K562 (cell line): ENCODE measurements around the gene SLC35E1. TPM values are rescaled to one million over a fixed set of nuclear protein-coding genes. Genes with fewer than 3 reads are reported as not detected.

Source experiments
- ARID1B ChIP-seq: fragments of 450-650 bp; IDR thresholded peaks from 2 replicates; pipeline ENCODE4 v1.6.1; 2016; ENCODE audit warnings: antibody characterized with exemption, mild to moderate bottlenecking, inconsistent platforms
- ARID3A ChIP-seq: IDR thresholded peaks from 2 replicates; pipeline ENCODE4 v1.6.1; 2012; ENCODE audit warnings: low read depth, low read length, improper control_type of control experiment, borderline replicate concordance
- ATF1 ChIP-seq, 2 experiments: fragments of 450-650 bp in 1 of 2; IDR thresholded peaks; 2 replicates each; pipeline ENCODE4 v1.6.1; 2016; ENCODE audit warnings: missing compliant biosample characterization in 1 of 2, missing genetic modification characterization in 1 of 2
- CAMTA2 ChIP-seq: fragments of 250-450 bp; sonication (Bioruptor Pico); conservative IDR thresholded peaks from 2 replicates; pipeline ENCODE4 v1.5.1; 2022
- DPF2 ChIP-seq: fragments of 450-650 bp; IDR thresholded peaks from 2 replicates; pipeline ENCODE4 v1.6.1; 2016
- E2F5 ChIP-seq: sonication (generic); formaldehyde crosslinking; IDR thresholded peaks from 2 replicates; pipeline ENCODE4 v1.8.0; 2022; ENCODE audit warnings: mild to moderate bottlenecking, missing genetic modification reagents
- FOXK2 ChIP-seq, 2 experiments: fragments of 450-650 bp; IDR thresholded peaks in 1 of 2; conservative IDR thresholded peaks in 1 of 2; 2 replicates each; pipeline ENCODE4 v1.6.1; 2016; ENCODE audit warnings: low read depth in 2 of 2, mild to moderate bottlenecking in 1 of 2
- MIER1 ChIP-seq: fragments of 450-650 bp; IDR thresholded peaks from 2 replicates; pipeline ENCODE4 v1.6.1; 2016; ENCODE audit warnings: antibody characterized with exemption, mild to moderate bottlenecking, low read depth
- NFYB ChIP-seq: IDR thresholded peaks from 2 replicates; pipeline ENCODE4 v1.6.1; 2011; ENCODE audit warnings: mild to moderate bottlenecking, moderate library complexity; ENCODE audit not compliant: insufficient read length; ENCODE audit errors: extremely low read depth
- POLR2G ChIP-seq: fragments of 200-400 bp; formaldehyde crosslinking; IDR thresholded peaks from 2 replicates; pipeline ENCODE4 v1.6.1; 2017; ENCODE audit warnings: low read depth, mild to moderate bottlenecking, antibody characterized with exemption, low read length, moderate library complexity
- PRMT5 ChIP-seq: sonication (generic); formaldehyde crosslinking; IDR thresholded peaks from 2 replicates; pipeline ENCODE4 v1.5.0; 2020; ENCODE audit warnings: missing genetic modification reagents
- RBM15 ChIP-seq: fragments of 200-400 bp; formaldehyde crosslinking; IDR thresholded peaks from 2 replicates; pipeline ENCODE4 v1.6.1; 2018; ENCODE audit warnings: mild to moderate bottlenecking, low read length, moderate library complexity; ENCODE audit not compliant: insufficient read depth
- SAFB2 ChIP-seq: fragments of 200-400 bp; formaldehyde crosslinking; IDR thresholded peaks from 2 replicates; pipeline ENCODE4 v1.6.1; 2018; ENCODE audit warnings: borderline replicate concordance, low read length, low read depth, moderate library complexity; ENCODE audit not compliant: severe bottlenecking
- SRSF3 ChIP-seq: fragments of 200-400 bp; formaldehyde crosslinking; IDR thresholded peaks from 2 replicates; pipeline ENCODE4 v1.6.1; 2016; ENCODE audit warnings: mild to moderate bottlenecking, low read length, moderate library complexity; ENCODE audit not compliant: insufficient read depth
- TAF7 ChIP-seq: fragments of 450-650 bp; IDR thresholded peaks from 2 replicates; pipeline ENCODE4 v1.6.1; 2016; ENCODE audit warnings: missing genetic modification characterization, missing compliant biosample characterization
- TBL1XR1 ChIP-seq, 2 experiments: IDR thresholded peaks; 2 replicates each; pipeline ENCODE4 v1.6.1; 2012; ENCODE audit warnings: improper control_type of control experiment in 2 of 2, low read length in 2 of 2, mild to moderate bottlenecking in 1 of 2
- ZBTB33 ChIP-seq: sonication (generic); formaldehyde crosslinking; IDR thresholded peaks from 2 replicates; pipeline ENCODE4 v1.8.1; 2023; ENCODE audit warnings: mild to moderate bottlenecking, missing genetic modification reagents
- ZBTB43 ChIP-seq: sonication (generic); formaldehyde crosslinking; IDR thresholded peaks from 2 replicates; pipeline ENCODE4 v1.8.0; 2023; ENCODE audit warnings: mild to moderate bottlenecking, missing genetic modification reagents
- ZFP91 ChIP-seq: sonication (generic); formaldehyde crosslinking; IDR thresholded peaks from 2 replicates; pipeline ENCODE4 v1.8.0; 2022; ENCODE audit warnings: mild to moderate bottlenecking, missing genetic modification reagents
- ZNF707 ChIP-seq: fragments of 250-450 bp; sonication (Bioruptor Pico); conservative IDR thresholded peaks from 2 replicates; pipeline ENCODE4 v1.8.0; 2022; ENCODE audit warnings: inconsistent platforms, mild to moderate bottlenecking, moderate library complexity
- polyA plus RNA-seq, 8 experiments: library from polyadenylated mRNA; depleted of rRNA in 4 of 8; stranded (reverse) in 5 of 8; unstranded in 3 of 8; fragments of >200 nt; fragmentation: Nextera tagmentation in 2 of 8; fragmentation: Illumina TruSeq in 1 of 8; extraction: Ambion mirVana in 2 of 8; extraction: Trizol in 1 of 8; gene quantifications; 2 replicates each; pipeline versions ENCODE4 v1.2.1 to v1.2.3, GENCODE V29; 2011 to 2014; ENCODE audit warnings: inconsistent platforms in 1 of 8, missing spikeins in 1 of 8
- total RNA-seq, 7 experiments: library from RNA; depleted of rRNA in 6 of 7; stranded (reverse); fragments of >200 nt in 6 of 7; fragmentation: Illumina TruSeq in 2 of 7; extraction: Trizol in 2 of 7; gene quantifications; 2 replicates each; pipeline versions ENCODE4 v1.2.1 to v1.2.3, GENCODE V29; 2011 to 2021; ENCODE audit warnings: low replicate concordance in 1 of 7

SLC35E1 gene
- total and polyA plus RNA-seq, 9 of the 15 experiments (the other 6 are each of a cell fraction or from before 2014, with no cell fraction given) = 15.0 to 40.1 (median 25.7) TPM

GRCh38 chr19:16581145-16581970, 9.1 kb upstream of the SLC35E1 start (continued):
- peak; percentile 32 for TF ChIP-seq NFYB
- 0 out of 4 replicates have a peak, but pooled peaks of 1 of the 2 experiments have one; percentile 27 for TF ChIP-seq FOXK2 (conservative IDR thresholded peaks at IDR 0.05 in 1 of 2, IDR thresholded peaks at IDR 0.05 in 1 of 2; ENCODE audit: low read depth in 2 of 2)
- TF ChIP-seq MIER1 = no peak
- TF ChIP-seq E2F5 = no peak
- no peak for TF ChIP-seq ZNF707 (CRISPR knock-in tag)
- no peak for TF ChIP-seq CAMTA2
- peak; percentile 59 for TF ChIP-seq ARID1B
- no peak for TF ChIP-seq SAFB2
- TF ChIP-seq ZBTB33 (CRISPR knock-in tag) = no peak
- TF ChIP-seq SRSF3 = no peak
- no peak for TF ChIP-seq ARID3A
- TF ChIP-seq DPF2 = peak; percentile 77
- no peak for TF ChIP-seq RBM15
- TF ChIP-seq TAF7 (tag) = no peak
- no peak for TF ChIP-seq TBL1XR1 (IDR thresholded peaks at IDR 0.05; ENCODE audit: low read length in 2 of 2)
- no peak for TF ChIP-seq PRMT5
- TF ChIP-seq ZFP91 (CRISPR knock-in tag) = no peak
- TF ChIP-seq ZBTB43 (CRISPR knock-in tag) = no peak
- no peak; the same call in 1 of the 2 replicates for TF ChIP-seq POLR2G
- TF ChIP-seq ATF1 (CRISPR knock-in tag; IDR thresholded peaks at IDR 0.05) = no peak
- TF ChIP-seq ATF1 (tag; IDR thresholded peaks at IDR 0.05) = no peak
